ENCODE data around the gene PPHLN1. TPM values are rescaled to one million over a fixed set of nuclear protein-coding genes. Genes with fewer than 3 reads are reported as not detected.

The PPHLN1 gene
- total and polyA plus RNA-seq, 2 of the 8 experiments (the other 6 are each of a cell fraction or from before 2014, with no cell fraction given): 34.3 to 71.6 TPM

GRCh38 chr12:42346403-42347002 lies 20.5 kb downstream of the PPHLN1 start:
- ChIA-PET POLR2A (ENCODE audit: partially characterized antibody) (no interaction called here), CTCF (ENCODE audit: partially characterized antibody) (interaction anchor here (0.6 to 1.6 kb wide), 3 partner anchors 13 to 26 kb away, joined by 3 to 4 read pairs (median 3); no protein-coding TSS in a partner anchor)
- H4K5ac ChIP-seq (ENCODE audit: insufficient read length, low read depth, low read length): no peak overlapping the region
- H2BK12ac ChIP-seq (ENCODE audit: low read depth, low read length): no peak overlapping the region
- FAIRE-seq (no peak), DNase-seq (ENCODE audit: low read depth in 1 of 2, low spot score in 2 of 2) (no peak)
- no peak overlapping the region for H3K4ac ChIP-seq (replicated peaks; ENCODE audit: insufficient read length, low read depth, low read length)
- H3K18ac ChIP-seq (ENCODE audit: extremely low read depth, low read length): no peak overlapping the region
- peaks cover 3% of the 10 kb centered on the region; the same call in 1 of the 2 replicates for H3K79me1 ChIP-seq (ENCODE audit: low read depth, low read length)
- peaks cover 4 to 12% of the 10 kb centered on the region in 2 experiments; a peak in 1 of 4 replicates for H3K9me3 ChIP-seq (ENCODE audit: insufficient read depth in 2 of 2, low read depth in 1 of 2, low read length in 1 of 2)
- no peak overlapping the region for H2BK120ac ChIP-seq (replicated peaks; ENCODE audit: low read depth, low read length)
- peaks cover 0 to 8% (median under 1%) of the 10 kb centered on the region in 4 experiments; a peak in 3 of 8 replicates for H3K36me3 ChIP-seq (ENCODE audit: control insufficient read depth in 2 of 4, insufficient read depth in 4 of 4, low read length in 3 of 4)
- no peak overlapping the region for H3K27ac ChIP-seq (ENCODE audit: low read depth, low read length)
- no peaks in the 10 kb centered on the region for H3K23me2 ChIP-seq (ENCODE audit: low read depth, low read length)
- WGBS, 2 experiments (ENCODE audit: extremely low coverage in 1 of 2, insufficient coverage in 1 of 2, insufficient read length in 1 of 2, insufficient replicate concordance in 2 of 2, low coverage in 1 of 2, low lambda C conversion rate in 2 of 2, missing lambda C conversion rate in 1 of 2): 90% methylated on average over 1 of the region's 1 CpG; no CpG with 5 or more reads in 1 of the 2 experiments
- no peak overlapping the region for H3K56ac ChIP-seq (replicated peaks; ENCODE audit: insufficient read length, low read depth, low read length)
- H4K8ac ChIP-seq (ENCODE audit: extremely low read depth, insufficient read depth, low read length): no peak overlapping the region
- no peak overlapping the region for H2AK5ac ChIP-seq (ENCODE audit: low read depth, low read length)
- H4K20me1 ChIP-seq (replicated peaks in 1 of 2; ENCODE audit: control insufficient read depth in 1 of 2, insufficient read depth in 2 of 2, low read length in 2 of 2): peaks cover 0 to 2% of the 10 kb centered on the region in 2 experiments
- no peaks in the 10 kb centered on the region for H3K27me3 ChIP-seq (replicated peaks in 1 of 4; ENCODE audit: control insufficient read depth in 3 of 4, extremely low read depth in 1 of 4, insufficient read depth in 3 of 4, low read length in 3 of 4)
- no peak overlapping the region for H2BK5ac ChIP-seq (ENCODE audit: low read depth, low read length)
- H3K23ac ChIP-seq (ENCODE audit: insufficient read length): no peak overlapping the region
- no peaks in the 10 kb centered on the region for H3K4me1 ChIP-seq (replicated peaks in 1 of 4; ENCODE audit: control insufficient read depth in 3 of 4, insufficient read depth in 4 of 4, low read length in 3 of 4)
- no peak overlapping the region for H4K91ac ChIP-seq (replicated peaks; ENCODE audit: insufficient read length, low read length)
- H2AFZ ChIP-seq (ENCODE audit: low read length): no peak overlapping the region
- no peak overlapping the region for H3K14ac ChIP-seq (ENCODE audit: insufficient read length)
- H3K4me3 ChIP-seq (ENCODE audit: extremely low read depth in 1 of 4, insufficient read depth in 2 of 4, low read depth in 3 of 4, low read length in 4 of 4): no peak overlapping the region
- H3K4me2 ChIP-seq (ENCODE audit: insufficient read depth in 1 of 2, low read depth in 2 of 2, low read length in 2 of 2): no peak overlapping the region
- H3K79me2 ChIP-seq (ENCODE audit: control insufficient read depth in 1 of 2, insufficient read depth in 2 of 2, low read length in 2 of 2): peaks cover 0 to 71% of the 10 kb centered on the region in 2 experiments; a peak in 2 of 4 replicates
- no peak overlapping the region for H3K9ac ChIP-seq (replicated peaks in 1 of 4; ENCODE audit: extremely low read depth in 1 of 4, low read depth in 3 of 4, low read length in 3 of 4)
- H2BK20ac ChIP-seq (ENCODE audit: low read length): no peak overlapping the region
- no peak overlapping the region for H2BK15ac ChIP-seq (ENCODE audit: low read length)
- no peak for TF ChIP-seq BRCA1 (IDR thresholded peaks at IDR 0.05; ENCODE audit: low read depth, low read length)
- no peak for TF ChIP-seq FOSL1 (IDR thresholded peaks at IDR 0.05; ENCODE audit: insufficient read depth, low read depth, low read length)
- no peak for TF ChIP-seq SAP30 (IDR thresholded peaks at IDR 0.05; ENCODE audit: insufficient read depth, insufficient replicate concordance, low read length)
- no peak for TF ChIP-seq TAF7 (optimal IDR thresholded peaks at IDR 0.05; ENCODE audit: borderline replicate concordance, low read depth, low read length)

Data from H1 (cell line).